ENCODE measurements around the gene ITGB3.
A peak's percentile ranks its signal among the peaks of the same experiment; 100 is the strongest.
"Not testable (repeated sequence)": the region's sequence is repeated elsewhere in the genome, so short reads cannot be mapped to it uniquely, and the experiment has no call there.

The ITGB3 gene

GRCh38 chr17:47246120-47246519 lies 7.5 kb upstream of the ITGB3 start:
- DNase-seq, result no peak
- TF ChIP-seq GATA1 (IDR thresholded peaks at IDR 0.05; ENCODE audit: low read depth, low read length) (no peak), POLR2A (IDR thresholded peaks at IDR 0.05; ENCODE audit: low read length) (no peak)

DNA sequence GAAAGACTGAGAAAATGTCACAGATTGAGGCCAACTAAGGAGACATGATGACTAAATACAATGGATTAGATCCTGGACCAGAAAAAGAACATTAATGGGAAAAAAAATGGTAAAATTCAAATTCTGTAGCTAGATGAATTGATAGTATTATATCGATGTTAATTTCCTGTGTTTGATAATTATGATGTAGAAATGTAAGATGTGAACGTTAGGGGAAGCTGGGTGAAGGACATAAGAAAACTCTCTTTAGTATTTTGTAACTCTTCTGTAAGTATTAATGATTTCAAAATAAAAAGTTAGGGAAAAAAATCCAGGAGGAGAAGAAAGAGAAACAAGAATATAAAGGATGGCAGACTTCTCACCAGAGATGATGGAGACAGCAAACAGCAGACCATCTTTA lies 2.8 kb upstream of the ITGB3 start:
- TF ChIP-seq POLR2A (IDR thresholded peaks at IDR 0.05; ENCODE audit: low read length) (no peak), GATA1 (IDR thresholded peaks at IDR 0.05; ENCODE audit: low read depth, low read length) (no peak)
- no peak for DNase-seq

DNA sequence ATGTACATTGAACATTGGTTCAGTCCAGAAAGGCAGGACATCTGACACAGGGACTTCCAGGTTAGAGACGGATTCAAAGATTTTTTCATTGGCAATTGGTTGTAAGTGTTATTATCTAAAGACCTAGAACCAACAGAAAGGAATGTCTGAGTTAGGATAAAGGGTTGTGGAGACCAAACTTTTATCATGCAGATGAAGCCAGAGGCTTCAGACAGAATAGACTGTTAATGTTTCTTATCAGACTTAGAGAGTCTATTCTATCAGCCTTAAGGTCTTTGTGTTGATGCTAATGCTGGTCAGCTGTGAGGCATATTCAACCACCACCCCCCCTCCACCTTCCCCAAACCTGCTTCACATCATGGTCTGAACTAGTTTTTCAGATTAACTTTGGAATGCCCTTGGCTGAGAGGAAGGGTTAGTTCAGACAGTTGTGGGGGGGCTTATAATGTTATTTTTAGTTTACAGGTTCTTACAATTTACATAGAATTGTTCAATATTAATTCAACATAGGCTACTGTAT lies 2.1 kb upstream of the ITGB3 start:
- peak; percentile 13 to 50 for DNase-seq
- TF ChIP-seq GATA1 (IDR thresholded peaks at IDR 0.05; ENCODE audit: low read depth, low read length) (no peak), POLR2A (IDR thresholded peaks at IDR 0.05; ENCODE audit: low read length) (no peak)

DNA sequence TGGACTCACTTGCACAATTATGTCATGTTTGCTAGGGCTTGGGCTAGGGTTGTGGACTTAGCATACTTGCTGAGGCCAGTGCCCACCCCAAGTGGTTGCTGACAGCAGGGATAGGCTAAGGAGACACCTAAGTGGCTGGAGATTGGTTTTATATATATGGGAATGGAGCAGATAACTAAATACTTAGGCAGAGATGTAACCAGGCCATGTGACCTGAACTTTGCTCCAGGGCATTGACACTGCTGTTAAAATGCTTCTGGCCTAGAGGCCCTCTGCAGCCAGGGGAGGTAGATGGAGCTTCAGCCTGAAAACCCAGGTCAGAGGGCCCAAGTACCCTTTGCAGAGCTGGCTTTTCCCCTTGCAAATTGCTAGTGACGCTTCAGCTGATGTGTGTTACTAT lies 1.4 kb upstream of the ITGB3 start:
- peak; percentile 45 to 49 for DNase-seq
- TF ChIP-seq GATA1 (IDR thresholded peaks at IDR 0.05; ENCODE audit: low read depth, low read length), result no peak
- no peak for TF ChIP-seq POLR2A (IDR thresholded peaks at IDR 0.05; ENCODE audit: low read length)

DNA sequence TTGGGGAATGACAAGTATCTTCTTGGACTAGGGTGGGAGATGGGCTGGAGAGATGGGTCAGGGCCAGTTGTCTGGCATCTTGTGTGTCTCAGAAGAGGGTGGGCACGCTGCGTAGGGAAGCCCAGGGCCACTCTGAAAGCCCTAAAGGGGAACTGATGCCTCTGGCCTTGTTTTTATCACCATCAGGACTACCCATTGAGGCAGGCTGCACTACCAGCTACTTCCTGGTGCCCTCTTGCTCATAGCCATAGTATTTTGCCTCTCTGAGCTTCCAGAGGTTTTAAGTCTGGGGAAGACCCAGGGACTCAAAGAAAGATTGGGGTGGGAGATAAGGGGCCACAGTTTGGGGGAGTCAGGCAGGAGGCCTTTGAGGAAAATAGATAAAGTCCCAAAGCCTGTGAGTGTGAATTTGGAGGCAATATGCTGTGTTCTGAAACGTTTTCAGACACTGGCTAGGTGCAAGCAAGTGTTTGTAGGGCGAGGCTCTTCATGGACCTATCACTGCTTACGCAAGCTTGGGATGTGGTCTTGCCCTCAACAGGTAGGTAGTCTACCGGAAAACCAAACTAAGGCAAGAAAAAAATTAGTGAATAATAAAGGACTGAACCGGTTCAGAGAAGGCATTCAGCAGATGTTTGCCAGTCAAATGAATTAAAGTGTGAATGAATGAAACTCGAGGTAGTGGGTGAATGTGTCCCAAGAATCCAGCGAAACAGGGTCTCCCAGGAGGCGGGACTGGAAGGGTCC lies 688 bp upstream of the ITGB3 start:
- DNase-seq, result peak; percentile 30 to 36
- TF ChIP-seq GATA1 (IDR thresholded peaks at IDR 0.05; ENCODE audit: low read depth, low read length) (no peak), POLR2A (IDR thresholded peaks at IDR 0.05; ENCODE audit: low read length) (no peak)

GRCh38 chr17:47254403-47254943 lies 846 bp downstream of the ITGB3 start:
- no peak for DNase-seq
- TF ChIP-seq GATA1 (IDR thresholded peaks at IDR 0.05; ENCODE audit: low read depth, low read length), result no peak
- TF ChIP-seq POLR2A (IDR thresholded peaks at IDR 0.05; ENCODE audit: low read length), result no peak

GRCh38 chr17:47257651-47258339 lies 4.2 kb downstream of the ITGB3 start:
- no peak for DNase-seq
- no peak for TF ChIP-seq POLR2A (IDR thresholded peaks at IDR 0.05; ENCODE audit: low read length)
- no peak for TF ChIP-seq GATA1 (IDR thresholded peaks at IDR 0.05; ENCODE audit: low read depth, low read length)

- DNase-seq, result no peak
- TF ChIP-seq POLR2A (IDR thresholded peaks at IDR 0.05; ENCODE audit: low read length) (no peak), GATA1 (IDR thresholded peaks at IDR 0.05; ENCODE audit: low read depth, low read length) (no peak)
Measured at GRCh38 chr17:47262586-47262985, 9.0 kb downstream of the ITGB3 start.

DNA sequence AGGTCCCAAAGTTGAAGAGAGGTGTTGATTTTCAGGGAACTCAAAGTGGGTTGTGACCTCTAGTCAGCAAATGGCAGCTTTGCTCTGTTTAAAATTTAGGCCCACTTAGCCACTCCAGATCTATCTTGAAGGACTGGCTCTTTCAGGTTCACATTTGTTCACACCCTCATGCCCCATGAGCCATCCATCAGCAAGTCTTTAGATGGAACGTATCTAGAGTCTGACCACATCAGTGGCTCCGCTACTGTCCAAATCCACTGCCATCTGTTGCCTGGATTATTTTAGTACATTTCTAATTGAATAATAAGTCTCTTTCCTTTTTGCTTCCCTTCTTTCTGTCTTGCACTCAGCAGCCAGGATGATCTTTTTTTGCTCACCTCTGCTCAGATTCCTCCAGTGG lies 10.5 kb downstream of the ITGB3 start:
- no peak for DNase-seq
- TF ChIP-seq POLR2A (IDR thresholded peaks at IDR 0.05; ENCODE audit: low read length), result no peak
- no peak for TF ChIP-seq GATA1 (IDR thresholded peaks at IDR 0.05; ENCODE audit: low read depth, low read length)

DNA sequence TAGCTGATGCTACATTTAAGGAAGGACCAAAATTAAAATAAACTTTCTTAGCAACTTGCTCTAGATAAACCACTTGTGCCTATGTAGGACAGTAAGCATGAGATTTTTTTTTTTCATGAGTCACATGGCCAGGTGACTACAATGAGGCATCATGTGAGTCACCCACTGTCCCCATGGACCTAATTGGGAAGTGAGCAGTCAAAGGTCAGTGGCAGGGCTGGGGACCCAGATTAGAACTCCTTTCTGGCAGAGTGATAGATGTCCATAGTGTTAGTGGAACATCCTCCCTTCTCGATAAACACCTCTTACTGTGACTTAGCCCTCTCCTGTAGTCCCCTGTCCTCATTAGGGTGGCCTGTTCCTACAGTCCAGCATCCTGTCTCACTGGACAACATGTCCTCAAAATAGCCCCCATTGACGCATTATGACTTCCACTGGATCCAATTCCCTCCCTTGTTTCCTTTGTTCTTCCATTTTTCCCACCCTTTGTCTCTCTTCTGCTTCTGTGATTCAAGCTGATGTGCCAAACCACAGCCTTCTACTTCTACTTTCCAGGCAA lies 12.4 kb downstream of the ITGB3 start:
- TF ChIP-seq POLR2A (IDR thresholded peaks at IDR 0.05; ENCODE audit: low read length) (no peak), GATA1 (IDR thresholded peaks at IDR 0.05; ENCODE audit: low read depth, low read length) (no peak)
- DNase-seq, result peak in 1 of 2 experiments; percentile 26

GRCh38 chr17:47266782-47267181 lies 13.2 kb downstream of the ITGB3 start:
- TF ChIP-seq GATA1 (IDR thresholded peaks at IDR 0.05; ENCODE audit: low read depth, low read length), result no peak
- TF ChIP-seq POLR2A (IDR thresholded peaks at IDR 0.05; ENCODE audit: low read length), result no peak

DNA sequence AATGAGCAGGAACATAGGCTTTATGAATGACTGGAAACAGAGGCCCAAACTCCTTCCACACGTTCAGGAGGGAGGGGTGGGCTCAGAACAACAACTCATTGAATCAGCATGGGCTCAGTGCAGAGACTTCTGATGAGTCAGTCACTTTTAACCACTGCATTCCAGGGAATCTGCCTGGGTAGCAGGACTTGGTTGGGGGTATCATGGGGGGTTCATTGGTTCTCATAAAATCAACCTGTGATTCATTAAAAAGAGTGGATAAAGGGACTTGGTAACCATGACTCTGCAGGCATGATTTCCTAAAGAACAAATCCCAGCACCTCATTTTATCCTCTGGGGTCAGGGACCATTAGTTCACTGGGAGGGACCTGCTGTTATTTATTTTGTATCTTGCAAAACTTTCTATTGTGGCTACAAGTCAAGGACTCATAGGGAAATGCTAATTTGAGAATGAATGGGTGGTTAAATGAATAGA lies 13.8 kb downstream of the ITGB3 start:
- no peak for DNase-seq
- TF ChIP-seq GATA1 (IDR thresholded peaks at IDR 0.05; ENCODE audit: low read depth, low read length) (no peak), POLR2A (IDR thresholded peaks at IDR 0.05; ENCODE audit: low read length) (no peak)

More at GRCh38 chr17:47266782-47267181, 13.2 kb downstream of the ITGB3 start:
- no peak for DNase-seq

DNA sequence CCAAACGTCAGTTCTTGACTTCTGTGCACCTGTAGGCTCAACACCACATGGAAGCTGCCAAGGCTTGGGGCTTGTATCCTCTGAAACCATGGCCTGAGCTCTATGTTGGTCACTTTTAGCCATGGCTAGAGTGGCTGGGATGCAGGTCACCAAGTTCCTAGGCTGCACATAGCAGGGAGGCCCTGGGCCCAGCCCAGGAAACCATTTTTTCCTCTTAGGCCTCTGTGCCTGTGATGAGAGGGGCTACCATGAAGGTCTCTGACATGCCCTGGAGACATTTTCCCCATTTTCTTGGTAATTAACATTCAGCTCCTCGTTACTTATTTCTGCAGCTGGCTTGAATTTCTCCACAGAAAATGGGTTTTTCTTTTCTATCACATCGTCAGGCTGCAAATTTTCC lies 15.3 kb downstream of the ITGB3 start:
- DNase-seq, result not testable (repeated sequence)

- not testable (repeated sequence) for DNase-seq
Measured at GRCh38 chr17:47269561-47270280, 16.1 kb downstream of the ITGB3 start.
